ENCODE data around the gene SCFD2. TPM values are rescaled to one million over a fixed set of nuclear protein-coding genes. Genes with fewer than 3 reads are reported as not detected.

SCFD2 gene
- total and polyA plus RNA-seq, 2 of the 8 experiments (the other 6 are each of a cell fraction or from before 2014, with no cell fraction given), result 6.2 to 10.2 TPM

GRCh38 chr4:53136954-53137353 is 228.9 kb downstream of the SCFD2 start:
- Histone ChIP-seq H4K8ac (ENCODE audit: extremely low read depth, insufficient read depth, low read length) (no peak overlapping the region), H3K4ac (replicated peaks; ENCODE audit: insufficient read length, low read depth, low read length) (no peak overlapping the region), H3K27me3 (replicated peaks in 1 of 4; ENCODE audit: control insufficient read depth in 3 of 4, extremely low read depth in 1 of 4, insufficient read depth in 3 of 4, low read length in 3 of 4) (no peaks in the 10 kb centered on the region), H3K4me3 (ENCODE audit: extremely low read depth in 1 of 4, insufficient read depth in 2 of 4, low read depth in 3 of 4, low read length in 4 of 4) (no peak overlapping the region), H3K79me1 (ENCODE audit: low read depth, low read length) (no peaks in the 10 kb centered on the region), H2BK5ac (ENCODE audit: low read depth, low read length) (no peak overlapping the region), H3K9me3 (ENCODE audit: insufficient read depth in 2 of 2, low read depth in 1 of 2, low read length in 1 of 2) (peaks cover 0 to 6% of the 10 kb centered on the region in 2 experiments; a peak in 1 of 4 replicates), H2BK120ac (replicated peaks; ENCODE audit: low read depth, low read length) (no peak overlapping the region), H4K5ac (ENCODE audit: insufficient read length, low read depth, low read length) (no peak overlapping the region), H3K79me2 (ENCODE audit: control insufficient read depth in 1 of 2, insufficient read depth in 2 of 2, low read length in 2 of 2) (no peaks in the 10 kb centered on the region), H3K36me3 (ENCODE audit: control insufficient read depth in 2 of 4, insufficient read depth in 4 of 4, low read length in 3 of 4) (no peaks in the 10 kb centered on the region; a peak in 1 of 8 replicates), H3K4me2 (ENCODE audit: insufficient read depth in 1 of 2, low read depth in 2 of 2, low read length in 2 of 2) (no peak overlapping the region), H2BK12ac (ENCODE audit: low read depth, low read length) (no peak overlapping the region), H2BK15ac (ENCODE audit: low read length) (no peak overlapping the region), H4K20me1 (replicated peaks in 1 of 2; ENCODE audit: control insufficient read depth in 1 of 2, insufficient read depth in 2 of 2, low read length in 2 of 2) (no peaks in the 10 kb centered on the region), H3K14ac (ENCODE audit: insufficient read length) (no peak overlapping the region), H3K27ac (ENCODE audit: low read depth, low read length) (no peak overlapping the region), H2BK20ac (ENCODE audit: low read length) (no peak overlapping the region), H3K56ac (replicated peaks; ENCODE audit: insufficient read length, low read depth, low read length) (no peak overlapping the region), H3K23ac (ENCODE audit: insufficient read length) (no peak overlapping the region), H2AK5ac (ENCODE audit: low read depth, low read length) (no peak overlapping the region), H3K23me2 (ENCODE audit: low read depth, low read length) (no peaks in the 10 kb centered on the region), H3K4me1 (replicated peaks in 1 of 4; ENCODE audit: control insufficient read depth in 3 of 4, insufficient read depth in 4 of 4, low read length in 3 of 4) (no peaks in the 10 kb centered on the region), H4K91ac (replicated peaks; ENCODE audit: insufficient read length, low read length) (no peak overlapping the region), H3K9ac (replicated peaks in 1 of 4; ENCODE audit: extremely low read depth in 1 of 4, low read depth in 3 of 4, low read length in 3 of 4) (no peak overlapping the region), H2AFZ (ENCODE audit: low read length) (no peak overlapping the region), H3K18ac (ENCODE audit: extremely low read depth, low read length) (no peak overlapping the region)
- ChIA-PET POLR2A (ENCODE audit: partially characterized antibody) (no interaction called here), CTCF (ENCODE audit: partially characterized antibody) (interaction anchor here (0.9 kb wide), 1 partner anchor 12 kb away, joined by 4 read pairs; no protein-coding TSS in a partner anchor)
- 89% methylated on average over 2 of the region's 2 CpGs; no CpG with 5 or more reads in 1 of the 2 experiments for WGBS, 2 experiments (ENCODE audit: extremely low coverage in 1 of 2, insufficient coverage in 1 of 2, insufficient read length in 1 of 2, insufficient replicate concordance in 2 of 2, low coverage in 1 of 2, low lambda C conversion rate in 2 of 2, missing lambda C conversion rate in 1 of 2)
- FAIRE-seq (no peak), DNase-seq (ENCODE audit: low read depth in 1 of 2, low spot score in 2 of 2) (no peak)

Data from H1 (cell line).